Upper lobe of right lung (tissue), 1 donor: ENCODE measurements around the gene GMDS. TPM values are rescaled to one million over a fixed set of nuclear protein-coding genes. Genes with fewer than 3 reads are reported as not detected.
A peak's percentile ranks its signal among the peaks of the same experiment; 100 is the strongest.

Source experiments
- ATAC-seq: fragments of 200-7000 bp; cut with Tn5 transposase; one replicate; pipeline ENCODE4 v1.9.1; 2020; ENCODE audit warnings: mild to moderate bottlenecking, moderate library complexity
- DNase-seq: peaks from one replicate; pipeline ENCODE4 v3.0.0-alpha.2; 2020
- H3K27ac ChIP-seq: fragments of 200-600 bp; one replicate; pipeline ENCODE4 v1.8.0; 2022
- H3K27me3 ChIP-seq: fragments of 200-600 bp; one replicate; pipeline ENCODE4 v1.8.0; 2022; ENCODE audit warnings: mild to moderate bottlenecking
- H3K36me3 ChIP-seq: fragments of 200-600 bp; one replicate; pipeline ENCODE4 v1.8.0; 2022
- H3K4me1 ChIP-seq: fragments of 200-600 bp; one replicate; pipeline ENCODE4 v1.8.0; 2022
- H3K4me3 ChIP-seq: fragments of 200-600 bp; one replicate; pipeline ENCODE4 v1.8.0; 2022; ENCODE audit warnings: mild to moderate bottlenecking
- H3K9me3 ChIP-seq: fragments of 200-600 bp; one replicate; pipeline ENCODE4 v1.8.0; 2022
- intact Hi-C: fragments of 100-400 bp; cut with DNase I; formaldehyde crosslinking; loops from one replicate; pipeline ENCODE4 v1.11.0; 2022
- total RNA-seq: library from RNA; stranded (reverse); fragmentation: NEBNext Ultra II Directional; extraction: Animal tissue kit (Norgen Biotek cat#: 25700); gene quantifications from one replicate; pipeline ENCODE4 v1.2.1, GENCODE V29; 2021
- TF ChIP-seq, protein P1 (sequence below): fragments of 200-600 bp; IDR thresholded peaks from one replicate; pipeline ENCODE4 v1.8.0; 2022; ENCODE audit warnings: antibody characterized with exemption
- donor health status: DM: no; HTN: yes; CAD: no; lungs with severe emphysema.

The GMDS gene
- total RNA-seq, 1 donor from 2014 or later: 12.2 TPM

DNA sequence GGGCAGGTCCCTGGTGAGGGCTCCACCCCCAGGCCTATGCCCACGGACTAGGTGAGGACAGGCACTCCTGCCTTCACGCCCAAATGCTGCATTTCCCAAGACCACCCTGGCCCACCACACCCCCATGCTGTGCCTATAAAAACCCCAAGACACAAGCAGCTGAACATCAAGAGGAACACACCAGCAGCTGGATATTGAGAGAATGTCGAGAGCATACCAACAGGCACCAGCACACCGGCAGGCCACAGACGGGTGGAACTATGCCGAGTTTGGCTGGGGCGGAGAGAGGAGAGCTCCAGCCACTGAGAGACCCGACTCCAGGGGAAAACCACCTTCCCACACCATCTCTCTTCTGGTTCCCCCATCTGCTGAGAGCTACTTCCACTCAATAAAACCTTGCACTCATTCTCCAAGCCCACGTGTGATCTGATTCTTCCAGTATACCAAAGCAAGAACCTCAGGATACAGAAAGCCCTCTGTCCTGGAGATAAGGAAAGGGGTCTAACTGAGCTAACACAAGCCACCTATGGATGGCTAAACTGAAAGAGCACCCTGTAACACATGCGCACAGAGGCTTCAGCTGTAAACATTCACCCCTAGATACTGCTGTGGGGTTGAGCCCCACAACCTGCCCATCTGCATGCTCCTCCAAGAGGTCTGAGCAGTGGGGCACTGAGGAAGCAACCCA is 319.5 kb downstream of the GMDS start:
- H3K27me3 ChIP-seq: no peaks in the 10 kb centered on the region
- ATAC-seq: no peak
- H3K27ac ChIP-seq: no peak overlapping the region
- TF ChIP-seq, protein P1, sequence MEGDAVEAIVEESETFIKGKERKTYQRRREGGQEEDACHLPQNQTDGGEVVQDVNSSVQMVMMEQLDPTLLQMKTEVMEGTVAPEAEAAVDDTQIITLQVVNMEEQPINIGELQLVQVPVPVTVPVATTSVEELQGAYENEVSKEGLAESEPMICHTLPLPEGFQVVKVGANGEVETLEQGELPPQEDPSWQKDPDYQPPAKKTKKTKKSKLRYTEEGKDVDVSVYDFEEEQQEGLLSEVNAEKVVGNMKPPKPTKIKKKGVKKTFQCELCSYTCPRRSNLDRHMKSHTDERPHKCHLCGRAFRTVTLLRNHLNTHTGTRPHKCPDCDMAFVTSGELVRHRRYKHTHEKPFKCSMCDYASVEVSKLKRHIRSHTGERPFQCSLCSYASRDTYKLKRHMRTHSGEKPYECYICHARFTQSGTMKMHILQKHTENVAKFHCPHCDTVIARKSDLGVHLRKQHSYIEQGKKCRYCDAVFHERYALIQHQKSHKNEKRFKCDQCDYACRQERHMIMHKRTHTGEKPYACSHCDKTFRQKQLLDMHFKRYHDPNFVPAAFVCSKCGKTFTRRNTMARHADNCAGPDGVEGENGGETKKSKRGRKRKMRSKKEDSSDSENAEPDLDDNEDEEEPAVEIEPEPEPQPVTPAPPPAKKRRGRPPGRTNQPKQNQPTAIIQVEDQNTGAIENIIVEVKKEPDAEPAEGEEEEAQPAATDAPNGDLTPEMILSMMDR: no peak
- H3K4me1 ChIP-seq: no peaks in the 10 kb centered on the region
- intact Hi-C loops: no loop called here
- H3K9me3 ChIP-seq: no peaks in the 10 kb centered on the region
- no peaks in the 10 kb centered on the region for H3K36me3 ChIP-seq
- no peak overlapping the region for H3K4me3 ChIP-seq
- no peak for DNase-seq

DNA sequence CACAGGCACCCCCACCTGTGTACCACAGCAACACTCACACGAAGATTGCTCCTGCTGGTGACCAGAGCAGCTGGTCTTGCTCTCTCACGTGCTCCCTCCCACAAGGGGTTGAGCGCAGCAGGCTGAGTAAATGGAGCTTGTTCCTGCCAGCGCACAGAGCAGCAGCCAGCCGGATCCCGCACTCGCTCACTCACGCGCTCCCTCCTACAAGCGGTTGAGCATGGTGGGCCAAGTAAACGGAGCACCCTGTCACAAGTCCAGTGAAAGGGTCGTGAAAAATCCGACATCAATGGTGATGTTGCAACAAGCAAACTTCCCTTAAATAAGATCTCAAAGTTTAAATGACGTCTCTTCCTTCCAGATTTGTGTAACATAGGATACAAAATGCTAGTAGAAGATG is 322.0 kb downstream of the GMDS start:
- H3K36me3 ChIP-seq: no peaks in the 10 kb centered on the region
- H3K27me3 ChIP-seq: no peaks in the 10 kb centered on the region
- peak; percentile 32 for ATAC-seq
- intact Hi-C loops: no loop called here
- H3K4me3 ChIP-seq: no peak overlapping the region
- H3K9me3 ChIP-seq: no peaks in the 10 kb centered on the region
- DNase-seq: no peak
- H3K4me1 ChIP-seq: no peaks in the 10 kb centered on the region
- no peak overlapping the region for H3K27ac ChIP-seq
- TF ChIP-seq, protein P1: no peak

DNA sequence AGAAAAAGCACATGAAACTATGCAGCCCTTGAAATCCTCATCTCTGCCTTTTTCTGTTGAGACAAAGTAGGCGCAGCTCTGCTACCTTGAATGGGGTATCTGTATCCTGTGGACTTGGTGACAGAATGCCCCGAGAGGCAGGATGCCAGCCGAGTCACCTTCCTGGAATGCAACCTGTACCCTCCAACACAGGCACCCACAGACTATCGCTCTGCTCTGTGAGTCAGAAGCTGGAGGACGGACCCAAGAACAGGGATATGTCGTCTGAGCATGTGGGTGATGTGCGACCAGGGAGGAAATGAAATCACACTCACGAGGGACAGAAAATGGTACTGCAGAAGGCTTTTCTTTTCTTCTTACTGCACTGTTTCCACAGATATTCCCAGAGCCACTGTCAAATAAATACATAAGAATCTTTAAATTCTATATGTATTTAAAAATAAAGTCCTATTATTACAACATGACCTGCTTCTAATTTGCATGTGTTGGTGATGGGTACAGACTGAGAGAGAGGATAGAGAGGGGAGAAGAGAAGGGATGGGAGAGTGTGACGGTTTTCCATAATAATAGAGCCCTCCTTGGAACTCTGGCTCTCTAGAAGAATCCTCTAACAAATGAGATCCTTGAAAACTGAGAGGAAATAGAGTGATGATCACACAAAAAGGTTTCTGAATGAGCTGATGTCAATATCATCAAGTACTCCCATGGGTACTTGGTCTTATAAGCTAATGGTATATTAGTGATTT is 327.6 kb downstream of the GMDS start:
- ATAC-seq: peak; percentile 39
- Histone ChIP-seq H3K4me3 (no peak overlapping the region), H3K9me3 (no peaks in the 10 kb centered on the region), H3K27me3 (no peaks in the 10 kb centered on the region), H3K27ac (no peak overlapping the region), H3K36me3 (no peaks in the 10 kb centered on the region), H3K4me1 (no peaks in the 10 kb centered on the region)
- intact Hi-C loops: no loop called here
- DNase-seq: no peak
- TF ChIP-seq, protein P1: no peak

DNA sequence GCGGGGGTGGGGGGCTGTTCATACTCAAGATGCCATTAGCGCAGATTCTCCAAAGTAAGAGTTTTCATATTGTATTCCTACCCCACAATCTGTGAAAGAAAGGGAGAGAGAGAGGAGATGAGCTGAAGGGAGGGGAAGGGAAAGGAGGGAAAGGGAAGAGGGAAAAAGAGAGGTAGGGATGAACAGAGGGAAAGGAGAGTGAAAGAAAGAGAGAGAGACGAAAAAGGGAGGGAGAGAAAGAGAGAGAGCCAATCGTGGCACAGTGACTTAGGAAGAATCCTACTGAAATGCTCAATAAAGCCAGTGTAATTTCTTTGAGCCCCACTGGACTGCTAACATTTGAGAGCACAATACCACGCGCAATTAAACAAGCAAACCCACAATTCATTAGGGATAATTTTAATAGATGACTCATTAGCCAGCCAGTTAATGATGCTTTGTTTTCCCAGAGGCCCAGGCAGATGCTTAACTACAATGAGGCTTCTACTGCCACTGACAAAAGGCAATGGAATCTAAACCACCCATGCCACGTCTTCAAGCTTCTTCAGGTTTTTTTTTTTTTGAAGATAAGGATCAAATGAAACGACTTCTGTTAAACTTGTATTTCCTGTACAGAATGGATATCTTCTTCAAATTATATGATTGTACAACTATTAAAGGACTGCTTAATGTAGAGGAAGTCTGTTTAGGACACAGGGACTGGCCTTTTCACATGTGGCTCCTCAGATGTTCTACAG is 328.9 kb downstream of the GMDS start:
- TF ChIP-seq, protein P1: no peak
- no peaks in the 10 kb centered on the region for H3K27me3 ChIP-seq
- H3K27ac ChIP-seq: no peak overlapping the region

DNA sequence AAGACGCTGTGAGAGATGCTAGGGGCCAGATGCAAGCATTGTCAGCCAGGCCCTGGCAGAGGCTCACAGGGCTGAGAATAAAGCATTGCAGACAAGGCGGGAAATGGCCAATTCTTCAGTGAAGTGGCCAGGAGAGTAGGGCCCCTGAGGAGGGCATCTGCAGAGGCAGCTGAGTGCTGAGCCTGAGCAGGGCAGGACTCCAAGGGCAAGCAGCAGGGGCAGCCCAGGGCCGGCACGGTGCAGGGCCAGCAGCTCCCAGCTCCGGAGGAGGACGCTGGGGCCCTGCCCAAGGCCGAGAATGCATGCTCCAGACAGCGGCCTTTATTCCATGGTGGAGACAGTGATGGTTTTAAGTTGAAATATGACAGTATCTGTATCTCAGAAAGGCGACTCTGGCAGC is 330.2 kb downstream of the GMDS start:
- no peak for DNase-seq
- H3K9me3 ChIP-seq: no peaks in the 10 kb centered on the region
- intact Hi-C loops: no loop called here

More for the DNA sequence above, 328.9 kb downstream of the GMDS start:
- Histone ChIP-seq H3K9me3 (no peaks in the 10 kb centered on the region), H3K4me1 (no peaks in the 10 kb centered on the region), H3K4me3 (no peak overlapping the region), H3K36me3 (no peaks in the 10 kb centered on the region)
- DNase-seq: no peak
- no peak for ATAC-seq
- intact Hi-C loops: no loop called here

More for the DNA sequence above, 330.2 kb downstream of the GMDS start:
- Histone ChIP-seq H3K27me3 (no peaks in the 10 kb centered on the region), H3K36me3 (no peaks in the 10 kb centered on the region), H3K4me1 (no peaks in the 10 kb centered on the region), H3K4me3 (no peak overlapping the region), H3K27ac (no peak overlapping the region)
- ATAC-seq: no peak
- TF ChIP-seq, protein P1: no peak
